ENCODE measurements around the gene STK33.
"Not testable (repeated sequence)": the region's sequence is repeated elsewhere in the genome, so short reads cannot be mapped to it uniquely, and the experiment has no call there.

The STK33 gene

GRCh38 chr11:8533332-8533731, 60.7 kb downstream of the STK33 start:
- peak; percentile 29 for DNase-seq

- DNase-seq, result no peak
These were observed 61.6 kb downstream of the STK33 start for GRCh38 chr11:8532475-8532874.

- DNase-seq, result no peak
These were observed 62.0 kb downstream of the STK33 start for GRCh38 chr11:8531982-8532381.

- DNase-seq, result peak; percentile 95
These were observed 62.7 kb downstream of the STK33 start for GRCh38 chr11:8531312-8531711.

- DNase-seq, result no peak
These were observed 66.1 kb downstream of the STK33 start for GRCh38 chr11:8527939-8528338.

GRCh38 chr11:8523396-8523795, 70.6 kb downstream of the STK33 start:
- no peak for DNase-seq

GRCh38 chr11:8512547-8512946, 81.5 kb downstream of the STK33 start:
- no peak for DNase-seq

GRCh38 chr11:8503910-8504364, 90.1 kb downstream of the STK33 start:
- DNase-seq, result no peak

GRCh38 chr11:8501836-8502235, 92.2 kb downstream of the STK33 start:
- no peak for DNase-seq

GRCh38 chr11:8488395-8488794, 105.6 kb downstream of the STK33 start:
- no peak for DNase-seq

GRCh38 chr11:8487261-8487660, 106.8 kb downstream of the STK33 start:
- DNase-seq, result no peak

- no peak for DNase-seq
These were observed 109.8 kb downstream of the STK33 start for GRCh38 chr11:8484251-8484650.

GRCh38 chr11:8480858-8481257, 113.2 kb downstream of the STK33 start:
- DNase-seq, result no peak

GRCh38 chr11:8477680-8478079, 116.3 kb downstream of the STK33 start:
- DNase-seq, result no peak

- DNase-seq, result no peak
These were observed 116.9 kb downstream of the STK33 start for GRCh38 chr11:8477151-8477550.

GRCh38 chr11:8467806-8468205, 126.2 kb downstream of the STK33 start:
- not testable (repeated sequence) for DNase-seq

GRCh38 chr11:8467356-8467755, 126.7 kb downstream of the STK33 start:
- DNase-seq, result not testable (repeated sequence)

- not testable (repeated sequence) for DNase-seq
These were observed 127.1 kb downstream of the STK33 start for GRCh38 chr11:8466884-8467283.

- no peak for DNase-seq
These were observed 134.2 kb downstream of the STK33 start for GRCh38 chr11:8459711-8460399.

GRCh38 chr11:8442301-8442700, 151.7 kb downstream of the STK33 start:
- DNase-seq, result peak; percentile 57

- DNase-seq, result no peak
These were observed 153.4 kb downstream of the STK33 start for GRCh38 chr11:8440649-8441048.

- DNase-seq, result no peak
These were observed 164.5 kb downstream of the STK33 start for GRCh38 chr11:8429483-8429882.

- DNase-seq, result no peak
These were observed 168.0 kb downstream of the STK33 start for GRCh38 chr11:8426076-8426475.

GRCh38 chr11:8415195-8415594, 178.8 kb downstream of the STK33 start:
- DNase-seq, result no peak
